B cell (primary cell): ENCODE results near the gene RFX2. TPM values are rescaled to one million over a fixed set of nuclear protein-coding genes. Genes with fewer than 3 reads are reported as not detected.

Experiments used
- ATAC-seq: fragments of 200-7000 bp; cut with Tn5 transposase; one replicate; pipeline ENCODE4 v1.10.0; 2021; ENCODE audit warnings: low read depth, mild to moderate bottlenecking, moderate number of reproducible peaks, moderate library complexity
- CTCF ChIA-PET: fragments of 350-600 bp; sonication (Branson Sonifier 250); formaldehyde crosslinking; loops from one replicate; lab custom pipeline; 2021; ENCODE audit warnings: antibody characterized with exemption, inconsistent platforms; lab: Charles Lee
- POLR2A ChIA-PET: fragments of 350-600 bp; sonication (Branson Sonifier 250); formaldehyde crosslinking; loops from one replicate; lab custom pipeline; 2021; ENCODE audit warnings: antibody characterized with exemption; lab: Charles Lee
- DNase-seq: peaks from one replicate; pipeline ENCODE4 v3.0.0; 2013
- H2AFZ ChIP-seq: 2 replicates; pipeline ENCODE4 v1.6.1; 2012; ENCODE audit warnings: mild to moderate bottlenecking, low read depth, low read length; ENCODE audit not compliant: insufficient read depth, poor library complexity, severe bottlenecking
- H3K27ac ChIP-seq, 2 donors: 1 replicate in 1 of 2; 2 replicates in 1 of 2; pipeline ENCODE4 v1.5.1; 2012 to 2013; ENCODE audit warnings: low read length in 2 of 2, mild to moderate bottlenecking in 2 of 2, moderate library complexity in 1 of 2
- H3K27me3 ChIP-seq, 4 experiments: fragments of 200-600 bp in 1 of 4; sonication (generic) in 1 of 4; replicated peaks in 1 of 4; 1 replicate in 2 of 4; 2 replicates in 2 of 4; pipeline versions ENCODE4 v1.6.1 to v1.7.0; 2013 to 2016; ENCODE audit warnings: low read length in 3 of 4, mild to moderate bottlenecking in 2 of 4, mixed read lengths in 1 of 4, moderate library complexity in 1 of 4; ENCODE audit not compliant: insufficient read depth in 4 of 4, control insufficient read depth in 3 of 4; ENCODE audit errors: control extremely low read depth in 1 of 4
- H3K36me3 ChIP-seq, 2 experiments: replicated peaks in 1 of 2; 1 replicate in 1 of 2; 2 replicates in 1 of 2; pipeline versions ENCODE4 v1.6.1 to v1.7.1; 2013; ENCODE audit warnings: low read length in 1 of 2; ENCODE audit not compliant: insufficient read depth in 2 of 2, control insufficient read depth in 1 of 2; ENCODE audit errors: control extremely low read depth in 1 of 2, extremely low read depth in 1 of 2
- H3K4me1 ChIP-seq, 2 donors: fragments of 200-600 bp in 1 of 2; sonication (generic) in 1 of 2; 1 replicate in 1 of 2; 2 replicates in 1 of 2; pipeline versions ENCODE4 v1.5.1 to v1.6.1; 2013 to 2017; ENCODE audit warnings: low read length in 2 of 2; ENCODE audit not compliant: control insufficient read depth in 2 of 2, insufficient read depth in 2 of 2
- H3K4me2 ChIP-seq: replicated peaks from 2 replicates; pipeline ENCODE3; 2012; ENCODE audit warnings: mild to moderate bottlenecking, low read depth, low read length; ENCODE audit not compliant: poor library complexity, severe bottlenecking
- H3K4me3 ChIP-seq, 5 experiments: fragments of 200-600 bp in 1 of 5; sonication (generic) in 1 of 5; 1 replicate in 3 of 5; 2 replicates in 2 of 5; pipeline versions ENCODE4 v1.5.1 to v1.7.0; 2011 to 2016; ENCODE audit warnings: low read length in 4 of 5, mild to moderate bottlenecking in 4 of 5, low read depth in 2 of 5, control low read depth in 1 of 5, moderate library complexity in 1 of 5; ENCODE audit not compliant: insufficient read depth in 1 of 5; ENCODE audit errors: control extremely low read depth in 1 of 5, extremely low read depth in 1 of 5
- H3K79me2 ChIP-seq: fragments of 200-600 bp; sonication (generic); one replicate; pipeline ENCODE4 v1.6.0; 2016; ENCODE audit warnings: low read length; ENCODE audit not compliant: control insufficient read depth, insufficient read depth
- H3K9ac ChIP-seq: fragments of 200-600 bp; sonication (generic); 2 replicates; pipeline ENCODE4 v1.6.1; 2017; ENCODE audit warnings: mild to moderate bottlenecking, low read length, moderate library complexity
- H3K9me3 ChIP-seq, 3 donors: one replicate each; pipeline versions ENCODE4 v1.6.1 to v1.7.1; 2013; ENCODE audit warnings: low read length in 2 of 3; ENCODE audit not compliant: control insufficient read depth in 2 of 3, insufficient read depth in 1 of 3; ENCODE audit errors: control extremely low read depth in 1 of 3
- H4K20me1 ChIP-seq: 2 replicates; pipeline ENCODE4 v1.6.0; 2012; ENCODE audit warnings: mild to moderate bottlenecking, low read length; ENCODE audit not compliant: insufficient read depth, control insufficient read depth, poor library complexity, severe bottlenecking
- H3K27ac Mint-ChIP-seq: one replicate; pipeline ENCODE4 v1.8.0; 2021; ENCODE audit warnings: mixed read lengths
- H3K27me3 Mint-ChIP-seq: one replicate; pipeline ENCODE4 v1.8.0; 2021; ENCODE audit warnings: mixed read lengths
- H3K4me1 Mint-ChIP-seq: one replicate; pipeline ENCODE4 v1.8.0; 2021; ENCODE audit warnings: mixed read lengths
- H3K4me3 Mint-ChIP-seq: one replicate; pipeline ENCODE4 v1.8.0; 2021; ENCODE audit warnings: mixed read lengths
- H3K9me3 Mint-ChIP-seq: one replicate; pipeline ENCODE4 v1.8.0; 2022; ENCODE audit warnings: mixed read lengths; ENCODE audit not compliant: insufficient read depth
- EZH2 ChIP-seq: IDR thresholded peaks from 2 replicates; pipeline ENCODE4 v1.6.1; 2012; ENCODE audit warnings: borderline replicate concordance, low read depth, mild to moderate bottlenecking, moderate library complexity, low read length; ENCODE audit not compliant: insufficient read depth, poor library complexity, severe bottlenecking
- WGBS: methylation state at CpG from one replicate; pipeline ENCODE4 v1.1.5; 2013; ENCODE audit warnings: missing lambda C conversion rate; ENCODE audit not compliant: insufficient coverage; 5-methylcytosine and 5-hydroxymethylcytosine counted together
- intact Hi-C: fragments of 100-400 bp; cut with micrococcal nuclease; formaldehyde crosslinking; loops from one replicate; pipeline ENCODE4 v1.10.0; 2022
- polyA plus RNA-seq: library from polyadenylated mRNA; depleted of rRNA; stranded (reverse); fragments of >200 nt; gene quantifications from 2 replicates; pipeline ENCODE4 v1.2.3, GENCODE V29; 2012
- total RNA-seq, 2 donors: library from RNA; stranded (reverse); fragments of 120-200 nt in 1 of 2; gene quantifications; 1 replicate in 1 of 2; 2 replicates in 1 of 2; pipeline versions ENCODE4 v1.2.3 to v1.2.4, GENCODE V29; 2013 to 2022
- TF ChIP-seq, protein P1 (sequence below): fragments of 200-600 bp; IDR thresholded peaks from one replicate; pipeline ENCODE4 v1.8.0; 2022; ENCODE audit warnings: antibody characterized with exemption, mild to moderate bottlenecking

RFX2 gene
- total and polyA plus RNA-seq, 2 donors (not counting 1 experiment from before 2014, with no cell fraction given), result 7.1 to 8.6 TPM

DNA sequence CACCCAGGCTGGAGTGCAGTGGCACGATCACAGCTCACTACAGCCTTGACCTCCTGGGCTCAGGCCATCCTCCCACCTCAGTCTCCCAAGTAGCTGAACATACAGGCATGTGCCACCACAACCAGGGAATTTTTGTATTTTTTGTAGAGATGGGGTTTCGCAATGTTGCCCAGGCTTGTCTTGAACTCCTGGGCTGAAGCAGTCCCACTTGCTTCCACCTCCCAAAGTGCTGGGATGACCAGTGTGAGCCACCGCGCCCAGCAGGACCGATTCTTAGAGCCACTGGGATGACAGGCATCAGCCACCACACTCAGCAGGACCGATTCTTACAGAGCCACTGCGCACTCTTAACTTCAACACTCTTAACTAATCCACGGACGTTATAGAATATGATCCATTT lies 77.5 kb downstream of the RFX2 start:
- TF ChIP-seq, protein P1, sequence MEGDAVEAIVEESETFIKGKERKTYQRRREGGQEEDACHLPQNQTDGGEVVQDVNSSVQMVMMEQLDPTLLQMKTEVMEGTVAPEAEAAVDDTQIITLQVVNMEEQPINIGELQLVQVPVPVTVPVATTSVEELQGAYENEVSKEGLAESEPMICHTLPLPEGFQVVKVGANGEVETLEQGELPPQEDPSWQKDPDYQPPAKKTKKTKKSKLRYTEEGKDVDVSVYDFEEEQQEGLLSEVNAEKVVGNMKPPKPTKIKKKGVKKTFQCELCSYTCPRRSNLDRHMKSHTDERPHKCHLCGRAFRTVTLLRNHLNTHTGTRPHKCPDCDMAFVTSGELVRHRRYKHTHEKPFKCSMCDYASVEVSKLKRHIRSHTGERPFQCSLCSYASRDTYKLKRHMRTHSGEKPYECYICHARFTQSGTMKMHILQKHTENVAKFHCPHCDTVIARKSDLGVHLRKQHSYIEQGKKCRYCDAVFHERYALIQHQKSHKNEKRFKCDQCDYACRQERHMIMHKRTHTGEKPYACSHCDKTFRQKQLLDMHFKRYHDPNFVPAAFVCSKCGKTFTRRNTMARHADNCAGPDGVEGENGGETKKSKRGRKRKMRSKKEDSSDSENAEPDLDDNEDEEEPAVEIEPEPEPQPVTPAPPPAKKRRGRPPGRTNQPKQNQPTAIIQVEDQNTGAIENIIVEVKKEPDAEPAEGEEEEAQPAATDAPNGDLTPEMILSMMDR, result no peak
- TF ChIP-seq EZH2, result no peak
- 99% methylated on average over 7 of the region's 9 CpGs for WGBS
- no peak for ATAC-seq

GRCh38 chr19:6032381-6032780 lies 77.9 kb downstream of the RFX2 start:
- Histone ChIP-seq H3K9ac (no peak overlapping the region), H3K27ac (no peak overlapping the region), H3K4me1 (no peaks in the 10 kb centered on the region), H3K4me3 (no peak overlapping the region), H2AFZ (no peak overlapping the region), H3K36me3 (no peaks in the 10 kb centered on the region), H3K9me3 (no peaks in the 10 kb centered on the region), H4K20me1 (no peaks in the 10 kb centered on the region), H3K4me2 (no peak overlapping the region), H3K27me3 (no peaks in the 10 kb centered on the region), H3K79me2 (no peaks in the 10 kb centered on the region)
- TF ChIP-seq, protein P1, result no peak
- TF ChIP-seq EZH2, result no peak
- Mint-ChIP-seq H3K27ac (no peak overlapping the region), H3K4me3 (no peak overlapping the region), H3K9me3 (no peaks in the 10 kb centered on the region), H3K4me1 (no peaks in the 10 kb centered on the region), H3K27me3 (no peaks in the 10 kb centered on the region)
- intact Hi-C loops, result no loop called here
- 100% methylated on average over 3 of the region's 4 CpGs for WGBS
- CTCF ChIA-PET, result interaction anchor here (0.6 kb wide), 1 partner anchor 9 kb away, joined by 4 read pairs; no protein-coding TSS in a partner anchor
- no peak for ATAC-seq
- POLR2A ChIA-PET, result no interaction called here
- DNase-seq, result no peak

More for the DNA sequence above, 77.5 kb downstream of the RFX2 start:
- Mint-ChIP-seq H3K4me1 (peaks cover 2% of the 10 kb centered on the region), H3K27me3 (no peaks in the 10 kb centered on the region), H3K4me3 (no peak overlapping the region), H3K27ac (no peak overlapping the region), H3K9me3 (no peaks in the 10 kb centered on the region)
- Histone ChIP-seq H2AFZ (no peak overlapping the region), H3K9me3 (no peaks in the 10 kb centered on the region), H3K9ac (no peak overlapping the region), H3K27me3 (no peaks in the 10 kb centered on the region), H3K4me3 (no peak overlapping the region), H3K4me1 (no peaks in the 10 kb centered on the region), H3K4me2 (no peak overlapping the region), H4K20me1 (no peaks in the 10 kb centered on the region), H3K79me2 (no peaks in the 10 kb centered on the region), H3K36me3 (no peaks in the 10 kb centered on the region), H3K27ac (no peak overlapping the region)
- CTCF ChIA-PET, result no interaction called here
- intact Hi-C loops, result no loop called here
- POLR2A ChIA-PET, result no interaction called here
- DNase-seq, result no peak
